GM18907 (cell line): Measurements from ENCODE around the gene PLCB4.

Source experiments
- ATAC-seq: cut with Tn5 transposase; IDR thresholded peaks from one replicate; pipeline ENCODE4 v1.9.1; 2021; ENCODE audit warnings: mild to moderate bottlenecking, moderate library complexity; ENCODE audit not compliant: unreplicated experiment

PLCB4 gene

GRCh38 chr20:9301129-9302090 is 232.5 kb downstream of the PLCB4 start:
- ATAC-seq, result no peak

- no peak for ATAC-seq
Measured at GRCh38 chr20:9302091-9302462, 233.2 kb downstream of the PLCB4 start.

- no peak for ATAC-seq
Measured at GRCh38 chr20:9306521-9306920, 237.6 kb downstream of the PLCB4 start.

GRCh38 chr20:9308056-9308455 is 239.2 kb downstream of the PLCB4 start:
- no peak for ATAC-seq

- ATAC-seq, result no peak
Measured at GRCh38 chr20:9311132-9311531, 242.2 kb downstream of the PLCB4 start.

GRCh38 chr20:9319687-9320384 is 250.9 kb downstream of the PLCB4 start:
- ATAC-seq, result no peak

- ATAC-seq, result no peak
Measured at GRCh38 chr20:9321007-9321406, 252.1 kb downstream of the PLCB4 start.

GRCh38 chr20:9322661-9323060 is 253.8 kb downstream of the PLCB4 start:
- ATAC-seq, result no peak

GRCh38 chr20:9323622-9324021 is 254.7 kb downstream of the PLCB4 start:
- ATAC-seq, result no peak

- no peak for ATAC-seq
Measured at GRCh38 chr20:9329355-9330101, 260.6 kb downstream of the PLCB4 start.

GRCh38 chr20:9330151-9330550 is 261.3 kb downstream of the PLCB4 start:
- no peak for ATAC-seq

GRCh38 chr20:9331707-9332435 is 263.0 kb downstream of the PLCB4 start:
- ATAC-seq, result no peak

- no peak for ATAC-seq
Measured at GRCh38 chr20:9332791-9333479, 264.0 kb downstream of the PLCB4 start.

GRCh38 chr20:9334866-9335265 is 266.0 kb downstream of the PLCB4 start:
- ATAC-seq, result no peak

- ATAC-seq, result no peak
Measured at GRCh38 chr20:9338101-9338500, 269.2 kb downstream of the PLCB4 start.

GRCh38 chr20:9339708-9340107 is 270.8 kb downstream of the PLCB4 start:
- no peak for ATAC-seq

- ATAC-seq, result no peak
Measured at GRCh38 chr20:9342651-9343050, 273.8 kb downstream of the PLCB4 start.

GRCh38 chr20:9344083-9344920 is 275.4 kb downstream of the PLCB4 start:
- ATAC-seq, result no peak

GRCh38 chr20:9348316-9348715 is 279.4 kb downstream of the PLCB4 start:
- no peak for ATAC-seq
